Measurements from ENCODE around the gene XRCC2. TPM values are rescaled to one million over a fixed set of nuclear protein-coding genes. Genes with fewer than 3 reads are reported as not detected.

XRCC2 gene
- total RNA-seq, 1 donor from 2014 or later, result 0.46 TPM

DNA sequence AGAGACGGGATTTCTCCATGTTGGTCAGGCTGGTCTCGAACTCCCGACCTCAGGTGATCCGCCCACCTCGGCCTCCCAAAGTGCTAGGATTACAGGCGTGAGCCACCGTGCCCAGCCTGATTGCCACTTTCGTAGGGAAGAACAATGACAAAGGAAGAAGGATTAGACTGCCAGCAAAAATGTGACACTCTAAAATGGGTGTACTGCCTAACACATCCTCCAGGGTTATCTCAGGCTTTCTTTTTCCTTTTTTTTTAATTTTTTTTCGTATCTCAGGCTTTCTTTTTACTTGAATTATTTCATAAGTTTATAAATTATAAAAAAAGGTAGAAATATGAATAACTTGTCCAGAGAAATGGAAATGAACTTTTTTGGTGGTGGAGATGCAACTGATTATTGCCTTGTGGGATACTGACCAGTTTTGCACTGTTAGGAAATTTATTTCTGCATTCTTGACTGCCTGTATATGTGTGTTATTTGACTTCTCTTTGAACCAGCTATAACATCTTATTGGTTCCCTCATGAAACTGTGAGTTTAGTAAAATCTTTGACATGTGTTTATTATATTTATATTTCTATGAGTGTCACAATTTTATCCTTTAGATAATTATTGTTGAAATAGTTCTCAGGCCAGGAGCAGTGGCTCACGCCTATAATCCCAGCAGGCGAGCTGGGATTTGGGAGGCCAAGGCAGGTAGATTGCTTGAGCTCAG lies 56.8 kb downstream of the XRCC2 start:
- intact Hi-C loops (cut with DNase I), result no loop called here
- no peak overlapping the region for H3K27ac ChIP-seq

DNA sequence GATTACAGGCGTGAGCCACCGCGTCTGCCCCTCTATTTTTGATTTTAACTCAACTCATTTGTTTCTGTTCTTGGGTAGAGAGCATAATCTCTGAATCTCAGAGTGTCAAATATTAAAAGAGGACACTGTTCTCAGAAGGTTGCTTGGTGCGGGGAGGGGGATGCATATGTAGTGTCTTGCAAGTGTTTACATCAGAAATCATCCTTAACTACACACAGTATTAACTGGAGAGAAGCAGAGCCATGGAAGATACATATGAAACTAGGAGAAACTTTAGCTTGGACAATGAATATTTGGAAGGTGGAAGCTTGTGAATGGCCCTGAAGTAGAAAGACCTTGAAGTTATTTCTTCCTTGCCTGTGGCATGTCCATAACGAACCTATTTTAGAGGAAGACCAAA lies 57.5 kb downstream of the XRCC2 start:
- Histone ChIP-seq H3K36me3 (no peaks in the 10 kb centered on the region), H3K9me3 (no peaks in the 10 kb centered on the region), H3K4me3 (no peak overlapping the region), H3K4me1 (no peaks in the 10 kb centered on the region), H3K27me3 (no peaks in the 10 kb centered on the region), H3K27ac (no peak overlapping the region)
- intact Hi-C loops (cut with DNase I), result no loop called here
- TF ChIP-seq, protein P1, sequence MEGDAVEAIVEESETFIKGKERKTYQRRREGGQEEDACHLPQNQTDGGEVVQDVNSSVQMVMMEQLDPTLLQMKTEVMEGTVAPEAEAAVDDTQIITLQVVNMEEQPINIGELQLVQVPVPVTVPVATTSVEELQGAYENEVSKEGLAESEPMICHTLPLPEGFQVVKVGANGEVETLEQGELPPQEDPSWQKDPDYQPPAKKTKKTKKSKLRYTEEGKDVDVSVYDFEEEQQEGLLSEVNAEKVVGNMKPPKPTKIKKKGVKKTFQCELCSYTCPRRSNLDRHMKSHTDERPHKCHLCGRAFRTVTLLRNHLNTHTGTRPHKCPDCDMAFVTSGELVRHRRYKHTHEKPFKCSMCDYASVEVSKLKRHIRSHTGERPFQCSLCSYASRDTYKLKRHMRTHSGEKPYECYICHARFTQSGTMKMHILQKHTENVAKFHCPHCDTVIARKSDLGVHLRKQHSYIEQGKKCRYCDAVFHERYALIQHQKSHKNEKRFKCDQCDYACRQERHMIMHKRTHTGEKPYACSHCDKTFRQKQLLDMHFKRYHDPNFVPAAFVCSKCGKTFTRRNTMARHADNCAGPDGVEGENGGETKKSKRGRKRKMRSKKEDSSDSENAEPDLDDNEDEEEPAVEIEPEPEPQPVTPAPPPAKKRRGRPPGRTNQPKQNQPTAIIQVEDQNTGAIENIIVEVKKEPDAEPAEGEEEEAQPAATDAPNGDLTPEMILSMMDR (IDR thresholded peaks at IDR 0.05), result no peak
- no peak for ATAC-seq
- DNase-seq, result no peak

More for the DNA sequence above, 56.8 kb downstream of the XRCC2 start:
- no peak for ATAC-seq
- Histone ChIP-seq H3K4me1 (no peaks in the 10 kb centered on the region), H3K27me3 (no peaks in the 10 kb centered on the region), H3K36me3 (no peaks in the 10 kb centered on the region), H3K9me3 (no peaks in the 10 kb centered on the region), H3K4me3 (no peak overlapping the region)
- no peak for DNase-seq
- TF ChIP-seq, protein P1 (IDR thresholded peaks at IDR 0.05), result no peak

DNA sequence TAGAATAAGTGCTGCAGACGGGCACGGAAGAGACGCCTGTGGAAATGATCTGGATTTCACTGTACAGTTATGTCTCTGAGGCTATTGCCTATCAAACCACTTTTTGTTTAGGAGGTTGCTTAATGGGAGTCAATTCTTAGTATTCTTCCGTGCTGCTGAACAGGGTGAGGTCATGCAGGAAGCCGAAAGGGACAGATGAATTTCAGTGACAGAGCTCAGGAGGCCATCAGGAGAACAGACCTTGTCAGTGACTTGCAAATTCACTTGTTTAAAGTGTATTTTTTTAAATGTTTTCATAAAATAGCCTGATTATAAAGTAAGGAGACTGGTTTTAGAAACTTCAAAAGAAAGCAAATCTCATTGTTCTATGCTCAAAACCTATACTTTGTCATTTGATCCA lies 58.9 kb downstream of the XRCC2 start:
- H3K36me3 ChIP-seq, result no peaks in the 10 kb centered on the region
- no peak for DNase-seq
- H3K4me1 ChIP-seq, result no peaks in the 10 kb centered on the region
- H3K4me3 ChIP-seq, result no peak overlapping the region
- TF ChIP-seq, protein P1 (IDR thresholded peaks at IDR 0.05), result no peak
- no peak overlapping the region for H3K27ac ChIP-seq
- H3K27me3 ChIP-seq, result no peaks in the 10 kb centered on the region
- no peaks in the 10 kb centered on the region for H3K9me3 ChIP-seq
- intact Hi-C loops (cut with DNase I), result no loop called here
- ATAC-seq, result peak; percentile 58

DNA sequence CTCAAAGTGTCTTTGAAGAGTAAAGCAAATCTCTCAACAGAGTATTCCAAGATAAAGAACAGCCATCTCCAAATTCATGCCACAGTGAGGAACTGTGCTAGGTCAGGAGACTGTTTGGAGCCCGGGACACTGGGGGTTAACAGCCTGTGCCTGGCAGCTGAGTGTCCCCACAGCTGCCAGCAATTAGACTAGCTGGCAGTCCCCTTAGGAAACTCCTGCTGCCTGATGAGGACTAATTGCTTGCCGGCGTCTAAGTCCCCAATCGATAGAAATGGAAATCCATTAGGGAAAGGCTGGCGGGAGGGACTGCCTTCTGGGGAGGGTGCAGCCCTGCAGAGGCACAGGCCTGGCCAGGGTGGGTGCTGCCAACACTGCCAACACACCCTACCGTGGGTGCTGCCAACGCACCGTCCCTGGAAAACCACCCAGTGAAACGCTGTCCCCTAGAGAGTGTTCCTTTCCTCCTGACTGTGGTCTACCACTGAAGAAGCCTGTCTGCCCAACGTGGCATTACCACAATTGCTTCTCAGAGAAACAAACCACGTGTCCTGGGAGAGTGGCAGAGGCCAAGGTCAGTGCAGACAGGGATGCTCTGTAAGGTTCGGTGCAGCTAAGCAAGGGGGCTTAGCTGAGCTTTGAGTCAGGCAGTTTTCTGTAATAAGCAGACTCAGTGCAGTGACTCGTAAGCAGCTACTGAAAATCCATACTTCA lies 60.8 kb downstream of the XRCC2 start:
- Histone ChIP-seq H3K27me3 (no peaks in the 10 kb centered on the region), H3K27ac (no peak overlapping the region), H3K4me1 (no peaks in the 10 kb centered on the region), H3K36me3 (no peaks in the 10 kb centered on the region), H3K4me3 (no peak overlapping the region), H3K9me3 (no peaks in the 10 kb centered on the region)
- TF ChIP-seq, protein P1 (IDR thresholded peaks at IDR 0.05), result no peak
- ATAC-seq, result peak; percentile 81
- intact Hi-C loops (cut with DNase I), result no loop called here
- DNase-seq, result no peak

DNA sequence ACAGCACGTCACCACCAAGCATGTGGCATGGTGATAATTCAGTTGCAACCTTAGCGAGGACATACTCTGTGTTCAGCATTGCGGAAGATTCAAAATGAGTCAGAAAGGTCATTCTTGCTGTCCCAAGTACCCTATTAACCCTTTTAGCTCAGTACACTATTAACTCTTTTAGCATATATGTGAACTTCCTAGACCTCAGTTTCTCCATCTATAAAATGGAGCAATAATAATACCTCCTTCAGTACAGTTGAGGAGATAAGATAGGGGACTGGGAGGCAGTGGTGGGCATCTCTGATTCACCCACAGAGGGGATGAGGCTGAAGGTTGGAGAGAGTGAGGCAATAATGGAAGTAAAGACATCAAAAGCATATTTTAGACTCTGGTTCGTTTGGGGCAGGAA lies 67.3 kb downstream of the XRCC2 start:
- TF ChIP-seq, protein P1 (IDR thresholded peaks at IDR 0.05), result no peak
- no peaks in the 10 kb centered on the region for H3K4me1 ChIP-seq
- H3K4me3 ChIP-seq, result no peak overlapping the region
- DNase-seq (no peak), ATAC-seq (no peak)
- no peaks in the 10 kb centered on the region for H3K9me3 ChIP-seq
- no peak overlapping the region for H3K27ac ChIP-seq
- H3K36me3 ChIP-seq, result no peaks in the 10 kb centered on the region
- intact Hi-C loops (cut with DNase I), result no loop called here
- H3K27me3 ChIP-seq, result no peaks in the 10 kb centered on the region

All from upper lobe of right lung (tissue), 1 donor.